RWPE1 (cell line): ENCODE data around the gene CHST10.

Experiments
- CTCF ChIA-PET: fragments of 350-600 bp; sonication (Branson Sonifier 250); formaldehyde crosslinking; extraction: SDS; loops from one replicate; lab custom pipeline; 2021; lab: Yijun Ruan, JAX
- POLR2A ChIA-PET: fragments of 400-600 bp; formaldehyde crosslinking; extraction: SDS; loops from one replicate; lab custom pipeline; 2020; ENCODE audit warnings: antibody characterized with exemption; ENCODE audit not compliant: low non-redundant PET; lab: Yijun Ruan, JAX
- DNase-seq: peaks from one replicate; pipeline ENCODE4 v3.0.0; 2012; ENCODE audit warnings: low spot score
- H3K27ac ChIP-seq: fragments of 450-650 bp; 2 replicates; pipeline ENCODE4 v1.5.1; 2017
- CTCF ChIP-seq: fragments of 450-650 bp; conservative IDR thresholded peaks from 2 replicates; pipeline ENCODE4 v1.5.1; 2017; ENCODE audit warnings: low read depth, mild to moderate bottlenecking

CHST10 gene

GRCh38 chr2:100411841-100412292 lies 5.6 kb downstream of the CHST10 start:
- no peak for DNase-seq
- ChIA-PET POLR2A (no interaction called here), CTCF (no interaction called here)
- TF ChIP-seq CTCF: no peak
- no peak overlapping the region for H3K27ac ChIP-seq

GRCh38 chr2:100409975-100410647 lies 7.4 kb downstream of the CHST10 start:
- H3K27ac ChIP-seq: no peak overlapping the region
- no peak for TF ChIP-seq CTCF
- no peak for DNase-seq
- ChIA-PET CTCF (no interaction called here), POLR2A (no interaction called here)

- POLR2A ChIA-PET: no interaction called here
- CTCF ChIA-PET: no interaction called here
- no peak for DNase-seq
These were observed 8.0 kb downstream of the CHST10 start for GRCh38 chr2:100409461-100409860.

GRCh38 chr2:100408941-100409340 lies 8.5 kb downstream of the CHST10 start:
- H3K27ac ChIP-seq: no peak overlapping the region
- CTCF ChIA-PET: no interaction called here
- no peak for DNase-seq
- TF ChIP-seq CTCF: no peak
- POLR2A ChIA-PET: no interaction called here

More at GRCh38 chr2:100409461-100409860, 8.0 kb downstream of the CHST10 start:
- no peak overlapping the region for H3K27ac ChIP-seq
- TF ChIP-seq CTCF: no peak

- no peak overlapping the region for H3K27ac ChIP-seq
- ChIA-PET CTCF (interaction anchor here (0.6 kb wide), 1 partner anchor 15 kb away, joined by 3 read pairs; no protein-coding TSS in a partner anchor), POLR2A (no interaction called here)
- no peak for TF ChIP-seq CTCF
- DNase-seq: no peak
These were observed 9.4 kb downstream of the CHST10 start for GRCh38 chr2:100408104-100408503.

- CTCF ChIA-PET: interaction anchor here (0.6 kb wide), 3 partner anchors 15 to 254 kb away, joined by 3 read pairs; no protein-coding TSS in a partner anchor
These were observed 9.9 kb downstream of the CHST10 start for GRCh38 chr2:100407563-100407962.

More at GRCh38 chr2:100407563-100407962, 9.9 kb downstream of the CHST10 start:
- no peak for DNase-seq
- POLR2A ChIA-PET: no interaction called here
- TF ChIP-seq CTCF: no peak
- H3K27ac ChIP-seq: no peak overlapping the region
